Omental fat pad (tissue), 4 donors: Measurements from ENCODE around the gene ADGRF3. TPM values are rescaled to one million over a fixed set of nuclear protein-coding genes. Genes with fewer than 3 reads are reported as not detected.
"Not testable (repeated sequence)": the region's sequence is repeated elsewhere in the genome, so short reads cannot be mapped to it uniquely, and the experiment has no call there.

Experiments
- ATAC-seq: fragments of 150-250 bp; one replicate; pipeline ENCODE4 v1.9.1; 2016; ENCODE audit warnings: mild to moderate bottlenecking, moderate library complexity; ENCODE audit not compliant: low FRiP score
- DNase-seq: peaks from one replicate; pipeline ENCODE4 v3.0.0-alpha.2; 2019; ENCODE audit warnings: low spot score
- CTCF ChIP-seq, 3 donors: fragments of 450-650 bp; IDR thresholded peaks; one replicate each; pipeline ENCODE4 v1.5.1; 2016 to 2017; ENCODE audit warnings: antibody characterized with exemption in 3 of 3, mild to moderate bottlenecking in 3 of 3, moderate library complexity in 2 of 3
- total RNA-seq, 4 donors: library from RNA; depleted of rRNA; stranded (reverse); fragments of >200 nt; gene quantifications; one replicate each; pipeline ENCODE4 v1.1.0, GENCODE V29; 2016

ADGRF3 gene
- total RNA-seq, 4 donors from 2014 or later, result 0.09 TPM; not detected in 3

DNA sequence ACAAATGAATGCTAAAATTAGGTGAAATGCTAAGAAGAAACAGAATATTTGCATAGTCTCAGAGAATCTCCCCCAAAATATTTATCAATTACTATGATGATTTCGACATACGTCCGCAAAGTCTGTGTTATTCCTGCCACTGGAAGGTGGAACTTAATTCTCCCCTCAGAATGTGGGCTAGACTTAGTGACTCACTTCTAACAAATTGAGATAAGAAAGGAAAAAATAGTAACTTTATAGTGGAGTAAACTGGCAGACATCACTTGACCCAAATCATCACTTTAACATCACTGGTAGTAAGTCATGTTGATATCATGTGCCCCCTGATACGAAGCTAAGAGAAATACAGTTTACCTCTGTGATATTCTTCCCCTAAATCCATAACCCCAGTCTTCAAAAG is 78.4 kb downstream of the ADGRF3 start:
- peak; percentile 73 for ATAC-seq
- TF ChIP-seq CTCF (IDR thresholded peaks at IDR 0.05), result no peak

DNA sequence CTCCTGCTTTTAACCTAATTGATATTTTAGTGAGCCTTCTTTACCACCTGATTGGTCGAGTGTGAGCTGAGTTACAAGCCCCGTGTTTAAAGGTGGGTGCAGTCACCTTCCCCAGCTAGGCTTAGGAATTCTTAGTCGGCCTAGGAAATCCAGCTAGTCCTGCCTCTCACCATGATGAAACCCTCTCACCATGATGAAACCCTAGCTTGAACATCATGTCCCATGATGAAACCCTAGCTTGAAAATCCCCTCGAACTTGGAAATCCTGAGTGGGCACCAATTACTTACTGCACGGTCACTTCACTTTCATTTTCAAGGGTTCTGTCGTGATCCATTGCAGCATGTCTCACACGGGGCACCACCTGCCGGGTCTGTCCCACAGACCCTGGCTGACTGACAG is 87.8 kb downstream of the ADGRF3 start:
- ATAC-seq, DNase-seq: not testable (repeated sequence)

More for the DNA sequence above, 78.4 kb downstream of the ADGRF3 start:
- no peak for DNase-seq

Other genes with a start within 250 kb of the ADGRF3 start
- 1 to 10 TPM; 1.0 to 3.3 (median 2.0) TPM for gene GAREM2, start 173.7 kb downstream of the ADGRF3 start, total RNA-seq
- gene HADHA, start 102.2 kb downstream of the ADGRF3 start, total RNA-seq, result 100 to 1,000 TPM; 144 to 196 (median 159) TPM
- gene HADHB, start 101.8 kb downstream of the ADGRF3 start, total RNA-seq, result 100 to 1,000 TPM; 130 to 213 (median 167) TPM
- 10 to 100 TPM in 2 of 4 donors, 1 to 10 TPM in 2; 8.3 to 26.3 (median 14.0) TPM for gene SELENOI, start 646 bp downstream of the ADGRF3 start, total RNA-seq
- gene DRC1, start 55.1 kb upstream of the ADGRF3 start, total RNA-seq, result not detected
- gene OTOF, start 131.3 kb upstream of the ADGRF3 start, total RNA-seq, result under 1 TPM in 1 of 4 donors, not detected in 3; 0.06 TPM